OCI-LY7 (cell line): Measurements from ENCODE around the gene ADGRG3. TPM values are rescaled to one million over a fixed set of nuclear protein-coding genes. Genes with fewer than 3 reads are reported as not detected.

Source experiments
- BruUV-seq: library from RNA; stranded (reverse); fragments of 400-500 nt; replicated peaks from 2 replicates; lab custom pipeline; 2021; lab: Mats Ljungman, UMichigan
- CTCF ChIA-PET: fragments of 300-600 bp; sonication (Branson Sonifier 250); formaldehyde crosslinking; loops from one replicate; lab custom pipeline; 2022; ENCODE audit warnings: antibody characterized with exemption; ENCODE audit not compliant: unreplicated experiment; lab: Charles Lee
- POLR2A ChIA-PET: fragments of 300-600 bp; sonication (Branson Sonifier 250); formaldehyde crosslinking; loops from one replicate; lab custom pipeline; 2022; ENCODE audit warnings: antibody characterized with exemption; lab: Charles Lee
- DNase-seq: peaks from one replicate; pipeline ENCODE4 v3.0.0-alpha.2; 2015; ENCODE audit warnings: low spot score
- H2AFZ ChIP-seq: fragments of 200-600 bp; sonication (generic), shearing (Covaris generic); 2 replicates; pipeline ENCODE4 v1.6.1; 2014; ENCODE audit warnings: mild to moderate bottlenecking, antibody characterized with exemption, low read length, moderate library complexity
- H3K27ac ChIP-seq: fragments of 200-600 bp; sonication (generic); 2 replicates; pipeline ENCODE4 v1.5.1; 2014; ENCODE audit warnings: mixed run types, low read depth, mild to moderate bottlenecking, moderate library complexity, low read length, inconsistent platforms; ENCODE audit not compliant: poor library complexity, severe bottlenecking
- H3K36me3 ChIP-seq: fragments of 200-600 bp; sonication (generic); 2 replicates; pipeline ENCODE4 v1.6.1; 2014; ENCODE audit warnings: mild to moderate bottlenecking, antibody characterized with exemption, low read length, moderate library complexity, mixed read lengths; ENCODE audit not compliant: insufficient read depth
- H3K4me1 ChIP-seq: fragments of 200-600 bp; sonication (generic); 2 replicates; pipeline ENCODE4 v1.5.1; 2014; ENCODE audit warnings: mild to moderate bottlenecking, low read length; ENCODE audit not compliant: insufficient read depth, poor library complexity, severe bottlenecking
- H3K4me2 ChIP-seq: fragments of 200-600 bp; sonication (generic); 2 replicates; pipeline ENCODE4 v1.6.1; 2014; ENCODE audit warnings: mild to moderate bottlenecking, low read length
- H3K4me3 ChIP-seq: fragments of 200-600 bp; sonication (generic); 2 replicates; pipeline ENCODE4 v1.5.1; 2014; ENCODE audit warnings: mild to moderate bottlenecking, low read depth, low read length; ENCODE audit not compliant: poor library complexity, severe bottlenecking
- H3K79me2 ChIP-seq: fragments of 200-600 bp; sonication (generic); 2 replicates; pipeline ENCODE4 v1.6.1; 2016; ENCODE audit warnings: low read depth, mild to moderate bottlenecking, low read length, moderate library complexity, mixed read lengths; ENCODE audit not compliant: insufficient read depth
- H3K9me2 ChIP-seq: fragments of 200-600 bp; sonication (generic); 2 replicates; pipeline ENCODE4 v1.6.1; 2016; ENCODE audit warnings: mild to moderate bottlenecking, low read length, mixed read lengths; ENCODE audit not compliant: insufficient read depth
- H3K9me3 ChIP-seq: fragments of 200-600 bp; sonication (generic); 2 replicates; pipeline ENCODE4 v1.6.1; 2014; ENCODE audit warnings: mild to moderate bottlenecking, mixed run types, low read length, mixed read lengths
- H4K20me1 ChIP-seq: fragments of 200-600 bp; sonication (generic); 2 replicates; pipeline ENCODE4 v1.6.1; 2014; ENCODE audit warnings: mild to moderate bottlenecking, antibody characterized with exemption, low read length, moderate library complexity, mixed read lengths; ENCODE audit not compliant: insufficient read depth
- CTCF ChIP-seq: fragments of 200-600 bp; sonication (generic); conservative IDR thresholded peaks from 2 replicates; pipeline ENCODE4 v1.5.1; 2014; ENCODE audit warnings: mild to moderate bottlenecking, antibody characterized with exemption, low read length, moderate library complexity, mixed read lengths
- EZH2phosphoT487 ChIP-seq: fragments of 200-600 bp; sonication (generic); IDR thresholded peaks from 2 replicates; pipeline ENCODE4 v1.6.1; 2018; ENCODE audit warnings: low read depth, borderline replicate concordance, mild to moderate bottlenecking, mixed run types, antibody characterized with exemption, low read length, moderate library complexity, mixed read lengths
- intact Hi-C: fragments of 100-400 bp; cut with micrococcal nuclease; formaldehyde crosslinking; loops from one replicate; pipeline ENCODE4 v1.10.0; 2022; ENCODE audit not compliant: unreplicated experiment
- total RNA-seq, 2 experiments: library from RNA; depleted of rRNA in 1 of 2; stranded (reverse); fragments of >200 nt in 1 of 2; shearing (Covaris generic) in 1 of 2; gene quantifications; 2 replicates each; pipeline ENCODE4 v1.2.3, GENCODE V29; 2014 to 2022

ADGRG3 gene
- total RNA-seq, 2 experiments from 2014 or later: not detected

DNA sequence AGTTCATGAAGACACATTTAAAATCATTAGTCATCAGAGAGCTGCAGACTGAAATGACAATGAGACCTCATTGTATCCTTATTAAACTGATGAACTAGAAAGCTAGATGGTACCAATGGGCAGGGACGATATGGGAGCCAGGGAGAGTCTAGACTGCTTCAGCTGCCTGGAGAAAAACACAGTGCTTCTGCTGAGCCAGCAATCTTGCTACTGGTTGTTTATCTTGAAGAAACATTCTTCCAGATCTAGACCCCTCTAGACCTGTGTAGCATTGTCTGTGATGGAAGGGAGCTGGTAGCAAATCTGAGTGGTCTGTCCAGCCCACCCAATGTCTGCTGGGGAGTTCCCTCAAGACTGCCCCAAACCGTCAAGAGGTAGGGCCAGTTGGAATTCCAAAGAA lies 24.5 kb downstream of the ADGRG3 start:
- no peaks in the 10 kb centered on the region for H3K9me2 ChIP-seq
- no peak overlapping the region for H2AFZ ChIP-seq
- no peak overlapping the region for H3K27ac ChIP-seq
- H3K4me2 ChIP-seq: no peak overlapping the region
- no peaks in the 10 kb centered on the region for H3K36me3 ChIP-seq
- ChIA-PET POLR2A (no interaction called here), CTCF (no interaction called here)
- H3K4me1 ChIP-seq: peaks cover 18% of the 10 kb centered on the region
- no peak for DNase-seq
- TF ChIP-seq EZH2phosphoT487: no peak
- no peak for TF ChIP-seq CTCF
- H3K9me3 ChIP-seq: no peaks in the 10 kb centered on the region
- BruUV-seq: no TSS peak
- H3K4me3 ChIP-seq: no peak overlapping the region
- intact Hi-C loops: no loop called here
- H4K20me1 ChIP-seq: no peaks in the 10 kb centered on the region
- no peaks in the 10 kb centered on the region for H3K79me2 ChIP-seq

DNA sequence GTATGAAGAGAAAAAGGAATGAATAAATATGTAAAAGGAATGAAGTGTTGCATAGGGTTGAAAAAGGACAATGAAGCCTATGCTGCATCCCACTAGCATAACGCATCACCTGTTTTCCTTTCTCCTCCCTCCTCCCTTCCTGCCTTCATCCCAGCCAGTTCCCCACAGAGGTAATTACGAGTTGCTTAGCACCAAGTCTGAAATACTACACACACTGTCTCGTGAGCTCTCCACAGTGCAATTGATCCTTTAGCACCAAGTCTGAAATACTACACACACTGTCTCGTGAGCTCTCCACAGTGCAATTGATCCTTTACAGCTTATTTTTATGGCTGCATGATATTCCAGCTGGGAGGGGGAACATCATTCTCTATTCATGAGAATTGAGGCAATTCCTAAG lies 25.4 kb downstream of the ADGRG3 start:
- intact Hi-C loops: no loop called here

More for the DNA sequence above, 25.4 kb downstream of the ADGRG3 start:
- Histone ChIP-seq H3K79me2 (no peaks in the 10 kb centered on the region), H3K4me3 (no peak overlapping the region), H3K27ac (no peak overlapping the region), H3K4me1 (peaks cover 18% of the 10 kb centered on the region), H2AFZ (no peak overlapping the region), H3K36me3 (no peaks in the 10 kb centered on the region), H3K4me2 (no peak overlapping the region), H3K9me3 (no peaks in the 10 kb centered on the region), H3K9me2 (no peaks in the 10 kb centered on the region), H4K20me1 (no peaks in the 10 kb centered on the region)
- BruUV-seq: no TSS peak
- TF ChIP-seq EZH2phosphoT487 (no peak), CTCF (no peak)
- ChIA-PET CTCF (no interaction called here), POLR2A (no interaction called here)
- no peak for DNase-seq
